GM13976 (cell line): Measurements from ENCODE around the gene RAB11B.
"Not testable (repeated sequence)": the region's sequence is repeated elsewhere in the genome, so short reads cannot be mapped to it uniquely, and the experiment has no call there.

Source experiments
- DNase-seq: peaks from one replicate; pipeline ENCODE4 v3.0.0; 2012; ENCODE audit warnings: low spot score
- in situ Hi-C: fragments of 300-500 bp; cut with MboI; formaldehyde crosslinking; loops from one replicate; pipeline ENCODE4 v1.12.0; 2022; ENCODE audit warnings: low sequenced_read_pairs, mixed read lengths, inconsistent platforms; ENCODE audit not compliant: unreplicated experiment
- TF ChIP-seq, protein P1 (sequence below): IDR thresholded peaks from 2 replicates; pipeline ENCODE4 v1.5.1; 2012; ENCODE audit warnings: borderline replicate concordance, mild to moderate bottlenecking; ENCODE audit not compliant: insufficient read depth; ENCODE audit errors: extremely low read depth, missing control alignments, control extremely low read depth

Gene RAB11B

GRCh38 chr19:8398311-8398771, 8.2 kb downstream of the RAB11B start:
- TF ChIP-seq, protein P1, sequence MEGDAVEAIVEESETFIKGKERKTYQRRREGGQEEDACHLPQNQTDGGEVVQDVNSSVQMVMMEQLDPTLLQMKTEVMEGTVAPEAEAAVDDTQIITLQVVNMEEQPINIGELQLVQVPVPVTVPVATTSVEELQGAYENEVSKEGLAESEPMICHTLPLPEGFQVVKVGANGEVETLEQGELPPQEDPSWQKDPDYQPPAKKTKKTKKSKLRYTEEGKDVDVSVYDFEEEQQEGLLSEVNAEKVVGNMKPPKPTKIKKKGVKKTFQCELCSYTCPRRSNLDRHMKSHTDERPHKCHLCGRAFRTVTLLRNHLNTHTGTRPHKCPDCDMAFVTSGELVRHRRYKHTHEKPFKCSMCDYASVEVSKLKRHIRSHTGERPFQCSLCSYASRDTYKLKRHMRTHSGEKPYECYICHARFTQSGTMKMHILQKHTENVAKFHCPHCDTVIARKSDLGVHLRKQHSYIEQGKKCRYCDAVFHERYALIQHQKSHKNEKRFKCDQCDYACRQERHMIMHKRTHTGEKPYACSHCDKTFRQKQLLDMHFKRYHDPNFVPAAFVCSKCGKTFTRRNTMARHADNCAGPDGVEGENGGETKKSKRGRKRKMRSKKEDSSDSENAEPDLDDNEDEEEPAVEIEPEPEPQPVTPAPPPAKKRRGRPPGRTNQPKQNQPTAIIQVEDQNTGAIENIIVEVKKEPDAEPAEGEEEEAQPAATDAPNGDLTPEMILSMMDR: no peak
- in situ Hi-C loops: no loop called here
- DNase-seq: no peak

GRCh38 chr19:8399681-8400188, 9.6 kb downstream of the RAB11B start:
- no peak for DNase-seq
- in situ Hi-C loops: no loop called here
- TF ChIP-seq, protein P1: no peak

DNA sequence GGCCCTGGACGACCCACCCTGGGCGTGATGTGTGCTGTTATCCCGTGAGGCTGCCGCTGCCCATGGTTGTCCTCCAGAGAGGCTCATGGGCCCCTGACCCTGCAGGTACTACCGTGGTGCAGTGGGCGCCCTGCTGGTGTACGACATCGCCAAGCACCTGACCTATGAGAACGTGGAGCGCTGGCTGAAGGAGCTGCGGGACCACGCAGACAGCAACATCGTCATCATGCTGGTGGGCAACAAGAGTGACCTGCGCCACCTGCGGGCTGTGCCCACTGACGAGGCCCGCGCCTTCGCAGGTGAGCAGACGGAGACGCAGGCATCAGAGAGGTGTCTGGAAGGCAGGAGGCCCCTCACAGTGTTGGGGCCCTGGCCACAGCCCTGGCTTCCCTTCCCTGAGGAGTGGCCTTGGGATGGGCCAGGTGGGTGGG, 11.8 kb downstream of the RAB11B start:
- DNase-seq: no peak
- TF ChIP-seq, protein P1: no peak
- in situ Hi-C loops: no loop called here

DNA sequence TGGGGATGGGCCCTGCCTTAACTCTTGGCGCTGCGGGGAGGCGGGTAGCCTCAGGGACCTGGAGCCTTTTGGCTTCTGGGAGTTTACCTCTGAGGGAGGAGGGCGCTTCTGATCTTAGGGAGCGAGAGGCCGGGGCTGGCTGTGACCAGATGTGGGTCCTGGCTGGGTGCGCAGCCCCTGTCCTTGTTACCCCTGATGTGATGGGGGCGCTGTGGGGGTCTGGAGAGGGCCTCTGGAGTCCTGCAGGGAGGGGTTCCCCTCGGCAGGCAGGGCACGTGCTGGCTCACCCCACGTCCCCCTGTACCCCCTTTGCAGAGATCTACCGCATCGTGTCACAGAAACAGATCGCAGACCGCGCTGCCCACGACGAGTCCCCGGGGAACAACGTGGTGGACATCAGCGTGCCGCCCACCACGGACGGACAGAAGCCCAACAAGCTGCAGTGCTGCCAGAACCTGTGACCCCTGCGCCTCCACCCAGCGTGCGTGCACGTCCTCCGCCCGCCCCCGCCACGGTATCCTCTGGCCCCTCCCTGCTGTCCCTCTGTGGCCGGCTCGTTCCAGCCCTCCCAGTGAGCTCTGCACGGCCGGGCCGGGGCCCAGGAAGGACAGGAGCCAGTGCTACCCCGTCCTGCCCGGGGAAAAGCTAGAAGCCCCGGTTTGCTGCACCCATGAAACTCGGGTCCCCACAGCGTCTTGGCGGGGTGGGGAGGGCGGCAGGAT, 13.1 kb downstream of the RAB11B start:
- in situ Hi-C loops: no loop called here
- TF ChIP-seq, protein P1: no peak
- no peak for DNase-seq

DNA sequence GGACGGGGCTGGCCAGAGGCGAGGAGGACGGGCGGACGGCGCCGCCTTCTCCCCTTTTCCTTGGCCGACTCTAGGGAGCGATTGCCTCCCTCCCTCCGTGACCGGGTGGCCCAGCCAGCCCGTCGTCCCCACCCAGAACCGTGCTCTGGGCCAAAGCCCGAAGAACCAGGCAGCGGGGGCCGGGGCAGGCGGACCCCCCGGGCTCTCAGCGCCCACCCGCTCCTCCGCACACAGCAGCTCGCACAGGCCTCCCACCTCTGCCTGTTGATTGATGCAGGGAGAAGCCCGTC, 13.6 kb downstream of the RAB11B start:
- in situ Hi-C loops: no loop called here
- no peak for DNase-seq
- TF ChIP-seq, protein P1: no peak

- TF ChIP-seq, protein P1: no peak
- no peak for DNase-seq
- in situ Hi-C loops: no loop called here
Measured at GRCh38 chr19:8404391-8405151, 14.4 kb downstream of the RAB11B start.

GRCh38 chr19:8410718-8411117, 20.6 kb downstream of the RAB11B start:
- DNase-seq, in situ Hi-C loops: not testable (repeated sequence)
